Measurements from ENCODE around the gene ING3.

ING3 gene

DNA sequence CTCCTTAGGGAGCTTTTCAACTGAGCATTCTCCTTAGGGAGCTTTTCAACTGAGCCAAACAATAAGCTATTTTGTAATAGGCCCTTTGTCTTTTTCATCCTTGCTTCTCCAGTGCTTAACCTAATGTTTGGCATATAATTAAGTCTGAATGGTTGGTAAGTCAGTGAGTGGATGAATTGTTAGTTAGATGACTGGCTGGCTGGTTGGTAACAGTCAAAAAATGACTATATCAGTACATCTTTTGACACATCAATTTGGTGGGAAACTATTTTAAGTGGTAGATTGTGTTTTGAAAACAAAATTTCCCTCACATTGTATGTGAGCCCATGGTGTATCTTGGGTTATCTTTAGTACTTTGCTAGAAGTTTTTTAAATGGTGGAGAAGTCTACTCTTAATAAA, 16.4 kb downstream of the ING3 start:
- H3K4me2 ChIP-seq = no peak overlapping the region
- H3K79me2 ChIP-seq (ENCODE audit: insufficient read depth, low read depth) = no peaks in the 10 kb centered on the region
- no peak overlapping the region for H2AFZ ChIP-seq (ENCODE audit: low read depth)
- no peaks in the 10 kb centered on the region for H3K27me3 ChIP-seq (ENCODE audit: insufficient read depth, low read depth)
- no peak overlapping the region for H3K27ac ChIP-seq
- peaks cover 4% of the 10 kb centered on the region for H3K4me1 ChIP-seq (ENCODE audit: low read depth, poor library complexity, severe bottlenecking)
- H3K4me3 ChIP-seq (IDR thresholded peaks at IDR 0.05; ENCODE audit: insufficient read depth, low read depth, low read length) = no peak overlapping the region
- no peak overlapping the region for H3K9ac ChIP-seq
- peaks cover 5% of the 10 kb centered on the region for H3K36me3 ChIP-seq (ENCODE audit: insufficient read depth)
- H4K20me1 ChIP-seq (ENCODE audit: insufficient read depth) = no peaks in the 10 kb centered on the region; the same call in 1 of the 2 replicates
- TF ChIP-seq, protein P1, sequence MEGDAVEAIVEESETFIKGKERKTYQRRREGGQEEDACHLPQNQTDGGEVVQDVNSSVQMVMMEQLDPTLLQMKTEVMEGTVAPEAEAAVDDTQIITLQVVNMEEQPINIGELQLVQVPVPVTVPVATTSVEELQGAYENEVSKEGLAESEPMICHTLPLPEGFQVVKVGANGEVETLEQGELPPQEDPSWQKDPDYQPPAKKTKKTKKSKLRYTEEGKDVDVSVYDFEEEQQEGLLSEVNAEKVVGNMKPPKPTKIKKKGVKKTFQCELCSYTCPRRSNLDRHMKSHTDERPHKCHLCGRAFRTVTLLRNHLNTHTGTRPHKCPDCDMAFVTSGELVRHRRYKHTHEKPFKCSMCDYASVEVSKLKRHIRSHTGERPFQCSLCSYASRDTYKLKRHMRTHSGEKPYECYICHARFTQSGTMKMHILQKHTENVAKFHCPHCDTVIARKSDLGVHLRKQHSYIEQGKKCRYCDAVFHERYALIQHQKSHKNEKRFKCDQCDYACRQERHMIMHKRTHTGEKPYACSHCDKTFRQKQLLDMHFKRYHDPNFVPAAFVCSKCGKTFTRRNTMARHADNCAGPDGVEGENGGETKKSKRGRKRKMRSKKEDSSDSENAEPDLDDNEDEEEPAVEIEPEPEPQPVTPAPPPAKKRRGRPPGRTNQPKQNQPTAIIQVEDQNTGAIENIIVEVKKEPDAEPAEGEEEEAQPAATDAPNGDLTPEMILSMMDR (conservative IDR thresholded peaks at IDR 0.05; ENCODE audit: low read depth, low read length) = no peak

DNA sequence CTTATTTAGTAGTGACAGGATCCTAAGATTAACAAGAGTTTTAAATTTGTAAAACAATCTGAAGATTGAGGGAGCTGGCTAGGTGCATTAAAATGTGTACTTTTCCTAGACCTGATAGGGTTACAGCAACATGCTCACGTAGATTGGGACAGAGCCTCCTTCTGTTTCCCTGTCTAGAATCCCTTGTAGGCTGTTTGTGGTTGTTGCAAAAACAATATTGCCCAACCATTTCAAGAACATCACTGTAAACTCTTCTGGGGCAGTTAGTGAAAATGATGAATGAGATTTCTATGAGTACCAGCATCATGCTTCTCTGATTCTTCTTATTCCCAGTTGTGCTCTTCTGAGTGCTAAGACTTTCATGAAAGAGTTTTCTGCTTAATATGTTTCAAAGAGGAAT, 23.3 kb downstream of the ING3 start:
- peaks cover 5% of the 10 kb centered on the region for H3K36me3 ChIP-seq (ENCODE audit: insufficient read depth)
- H3K4me3 ChIP-seq (IDR thresholded peaks at IDR 0.05; ENCODE audit: insufficient read depth, low read depth, low read length) = no peak overlapping the region
- H2AFZ ChIP-seq (ENCODE audit: low read depth) = no peak overlapping the region
- H3K4me2 ChIP-seq = no peak overlapping the region
- no peak overlapping the region for H3K27ac ChIP-seq
- no peaks in the 10 kb centered on the region for H3K4me1 ChIP-seq (ENCODE audit: low read depth, poor library complexity, severe bottlenecking)
- no peaks in the 10 kb centered on the region for H3K79me2 ChIP-seq (ENCODE audit: insufficient read depth, low read depth)
- TF ChIP-seq, protein P1 (conservative IDR thresholded peaks at IDR 0.05; ENCODE audit: low read depth, low read length) = no peak
- no peaks in the 10 kb centered on the region for H3K27me3 ChIP-seq (ENCODE audit: insufficient read depth, low read depth)
- H4K20me1 ChIP-seq (ENCODE audit: insufficient read depth) = no peaks in the 10 kb centered on the region
- H3K9ac ChIP-seq = no peak overlapping the region

DNA sequence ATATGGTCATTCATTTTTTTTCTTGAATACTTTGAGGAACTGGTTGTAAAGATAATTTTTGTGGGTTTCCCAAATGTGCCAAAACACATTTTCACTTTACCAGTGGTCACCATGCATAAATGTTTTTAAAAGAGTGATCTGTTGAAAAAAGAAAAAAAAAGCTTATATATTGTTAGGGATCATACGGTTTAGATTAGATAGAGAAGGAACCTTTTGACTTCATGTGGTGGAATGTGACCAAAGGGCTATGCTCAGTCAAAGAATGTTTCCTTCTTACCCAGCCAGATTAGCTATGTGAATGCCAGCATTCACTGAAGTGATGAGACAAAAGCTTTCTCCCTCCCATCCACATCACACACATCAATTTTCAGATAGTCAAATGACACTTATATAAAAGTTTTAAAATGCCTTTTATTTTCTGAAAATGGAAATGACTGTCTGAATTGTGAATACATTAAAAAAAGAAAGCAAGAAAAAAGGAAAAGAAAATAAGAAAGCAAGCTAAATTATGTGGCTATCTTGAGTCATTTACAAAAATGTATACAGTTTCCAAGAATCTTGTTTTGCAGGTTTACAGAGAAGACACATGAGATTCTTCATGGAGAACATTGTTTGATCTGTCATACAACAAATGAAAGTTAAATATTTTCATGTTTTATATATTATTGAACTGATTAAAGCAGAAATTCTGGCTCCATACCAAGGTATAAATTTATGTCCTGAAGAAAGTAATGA, 29.4 kb downstream of the ING3 start:
- Histone ChIP-seq H4K20me1 (ENCODE audit: insufficient read depth) (no peaks in the 10 kb centered on the region), H3K36me3 (ENCODE audit: insufficient read depth) (no peaks in the 10 kb centered on the region), H3K9ac (no peak overlapping the region), H2AFZ (ENCODE audit: low read depth) (no peak overlapping the region), H3K27me3 (ENCODE audit: insufficient read depth, low read depth) (no peaks in the 10 kb centered on the region), H3K27ac (no peak overlapping the region), H3K79me2 (ENCODE audit: insufficient read depth, low read depth) (no peaks in the 10 kb centered on the region), H3K4me2 (no peak overlapping the region), H3K4me1 (ENCODE audit: low read depth, poor library complexity, severe bottlenecking) (peaks cover 17% of the 10 kb centered on the region), H3K4me3 (IDR thresholded peaks at IDR 0.05; ENCODE audit: insufficient read depth, low read depth, low read length) (no peak overlapping the region)
- TF ChIP-seq, protein P1 (conservative IDR thresholded peaks at IDR 0.05; ENCODE audit: low read depth, low read length) = no peak

DNA sequence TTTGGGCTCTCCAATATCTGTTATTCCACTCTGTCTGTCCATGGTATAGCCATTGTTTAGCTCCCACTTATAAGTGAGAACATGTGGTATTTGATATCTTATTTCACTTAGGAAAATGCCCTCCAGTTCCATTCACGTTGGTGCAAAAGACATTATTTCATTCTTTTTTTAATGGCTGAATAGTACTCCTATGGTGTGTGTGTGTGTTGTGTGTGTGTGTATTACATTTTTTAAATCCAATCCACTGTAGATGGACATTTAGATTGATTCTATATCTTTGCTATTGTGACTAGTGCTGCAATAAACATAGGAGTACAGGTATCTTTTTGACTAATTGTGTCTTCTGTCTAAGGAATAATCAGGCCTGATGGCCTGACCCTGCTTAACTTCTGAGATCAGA, 30.5 kb downstream of the ING3 start:
- H3K27ac ChIP-seq = no peak overlapping the region
- H3K36me3 ChIP-seq (ENCODE audit: insufficient read depth) = no peaks in the 10 kb centered on the region
- no peaks in the 10 kb centered on the region for H4K20me1 ChIP-seq (ENCODE audit: insufficient read depth)
- no peaks in the 10 kb centered on the region for H3K27me3 ChIP-seq (ENCODE audit: insufficient read depth, low read depth)
- no peak overlapping the region for H3K4me3 ChIP-seq (IDR thresholded peaks at IDR 0.05; ENCODE audit: insufficient read depth, low read depth, low read length)
- H3K4me2 ChIP-seq = no peak overlapping the region
- peaks cover 17% of the 10 kb centered on the region for H3K4me1 ChIP-seq (ENCODE audit: low read depth, poor library complexity, severe bottlenecking)
- no peak overlapping the region for H3K9ac ChIP-seq
- TF ChIP-seq, protein P1 (conservative IDR thresholded peaks at IDR 0.05; ENCODE audit: low read depth, low read length) = no peak
- H2AFZ ChIP-seq (ENCODE audit: low read depth) = no peak overlapping the region
- H3K79me2 ChIP-seq (ENCODE audit: insufficient read depth, low read depth) = no peaks in the 10 kb centered on the region

Data from KMS-11 (cell line).